HG02759 (cell line): ENCODE measurements around the gene CSAG3.

Experiments
- ATAC-seq: cut with Tn5 transposase; IDR thresholded peaks from one replicate; pipeline ENCODE4 v1.9.1; 2021; ENCODE audit warnings: mild to moderate bottlenecking, moderate library complexity; ENCODE audit not compliant: unreplicated experiment

CSAG3 gene

GRCh38 chrX:152806035-152806434 is 47.0 kb downstream of the CSAG3 start:
- ATAC-seq, result no peak
